GM21786 (cell line): ENCODE measurements around the gene CENPL.

Experiments
- ATAC-seq: cut with Tn5 transposase; IDR thresholded peaks from one replicate; pipeline ENCODE4 v1.9.1; 2021; ENCODE audit not compliant: unreplicated experiment

CENPL gene

DNA sequence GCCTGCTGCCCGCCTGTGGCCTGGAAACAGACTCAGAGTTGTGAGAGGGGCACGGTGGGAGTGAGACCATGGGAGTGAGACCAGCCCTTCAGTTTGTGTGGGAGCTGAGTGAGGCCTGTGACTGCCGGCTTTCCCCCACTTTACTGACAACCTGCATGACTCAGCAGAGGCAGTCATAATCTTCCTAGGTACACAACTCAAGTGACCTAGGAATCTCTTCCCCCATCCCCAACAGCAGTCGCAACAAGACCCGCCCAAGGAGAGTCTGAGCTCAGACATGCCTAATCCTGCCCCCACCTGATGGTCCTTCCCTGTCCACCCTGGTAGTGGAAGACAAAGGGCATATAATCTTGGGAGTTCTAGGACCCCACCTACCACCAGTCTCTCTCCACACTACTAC lies 65.7 kb downstream of the CENPL start:
- ATAC-seq, result no peak

DNA sequence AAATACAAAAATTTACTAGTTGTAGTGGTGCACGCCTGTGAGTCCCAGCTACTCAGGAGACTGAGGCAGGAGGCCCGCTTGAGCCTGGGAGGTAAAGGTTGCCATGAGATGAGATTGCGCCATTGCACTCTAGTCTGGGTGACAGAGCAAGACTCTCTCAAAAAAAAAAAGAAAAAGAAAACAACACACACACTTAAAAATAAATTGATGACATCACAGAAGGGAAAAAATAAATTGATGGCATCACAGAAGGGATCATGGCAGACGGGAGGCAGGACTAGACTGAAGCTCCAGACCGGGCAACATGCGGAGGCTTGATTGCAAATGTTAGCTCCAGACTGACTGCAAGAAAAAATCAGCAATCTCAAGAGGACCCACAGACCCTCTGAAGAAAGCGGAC lies 66.6 kb downstream of the CENPL start:
- ATAC-seq, result no peak

DNA sequence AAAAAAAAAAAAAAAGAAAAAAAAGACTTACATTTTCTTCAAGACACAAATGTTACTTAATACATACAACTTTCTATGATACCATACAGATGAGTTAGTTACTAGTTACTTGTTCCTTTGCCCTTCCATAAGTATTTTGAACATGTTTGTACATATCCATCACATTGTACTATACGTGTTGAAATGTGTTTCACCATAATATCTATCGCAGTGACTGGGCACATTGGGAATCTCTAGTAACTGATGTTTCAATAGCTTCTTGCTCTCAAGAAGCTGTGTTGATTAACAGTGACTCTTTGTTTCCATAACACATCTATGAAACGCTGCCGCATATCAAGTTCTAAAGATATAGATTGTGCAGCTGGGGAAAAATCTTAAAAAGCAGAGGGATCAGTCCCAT lies 67.0 kb downstream of the CENPL start:
- ATAC-seq, result no peak

DNA sequence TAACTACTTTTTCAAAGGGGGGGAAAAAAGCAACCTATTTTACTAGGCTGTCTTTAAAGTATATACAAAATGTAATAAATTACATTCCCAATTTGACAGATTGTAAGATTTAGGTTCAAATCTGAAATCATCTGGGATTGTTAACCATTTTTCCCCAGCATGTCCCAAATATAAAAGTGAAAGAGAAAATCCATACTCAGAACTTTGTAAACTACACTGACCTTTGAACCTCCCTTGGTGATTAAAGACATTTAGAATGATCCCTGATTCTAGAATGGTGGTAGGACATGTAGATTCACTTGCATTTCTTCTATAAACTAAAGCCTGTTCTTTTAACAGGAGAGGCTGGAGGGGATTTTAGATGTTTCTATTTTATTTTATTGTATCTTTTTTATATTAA lies 70.9 kb downstream of the CENPL start:
- ATAC-seq, result no peak
